ENCODE data around the gene NUB1. TPM values are rescaled to one million over a fixed set of nuclear protein-coding genes. Genes with fewer than 3 reads are reported as not detected.

The NUB1 gene
- polyA plus RNA-seq, 1 of the 3 experiments (the other 2 are of a cell fraction): 54.0 TPM

DNA sequence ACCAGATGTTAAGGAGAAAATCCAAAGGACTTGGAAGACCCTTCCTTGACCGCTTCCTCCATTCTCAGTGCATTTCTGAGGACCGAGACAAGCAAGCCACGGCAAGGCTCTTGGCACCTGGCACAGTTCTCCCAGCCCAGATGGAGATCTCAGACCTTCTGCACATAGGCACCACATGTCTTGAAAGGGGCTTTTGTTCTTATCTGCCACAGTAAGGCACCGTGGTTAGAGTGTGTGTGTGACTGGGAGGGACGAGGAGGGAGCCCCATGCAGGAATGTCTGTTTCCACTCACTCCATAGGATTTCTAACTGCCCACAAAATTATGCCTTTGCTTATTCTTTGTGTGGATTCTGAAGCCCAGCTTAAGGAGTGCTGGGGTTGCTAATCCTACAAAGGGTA, 78.5 kb downstream of the NUB1 start:
- DNase-seq: no peak

DNA sequence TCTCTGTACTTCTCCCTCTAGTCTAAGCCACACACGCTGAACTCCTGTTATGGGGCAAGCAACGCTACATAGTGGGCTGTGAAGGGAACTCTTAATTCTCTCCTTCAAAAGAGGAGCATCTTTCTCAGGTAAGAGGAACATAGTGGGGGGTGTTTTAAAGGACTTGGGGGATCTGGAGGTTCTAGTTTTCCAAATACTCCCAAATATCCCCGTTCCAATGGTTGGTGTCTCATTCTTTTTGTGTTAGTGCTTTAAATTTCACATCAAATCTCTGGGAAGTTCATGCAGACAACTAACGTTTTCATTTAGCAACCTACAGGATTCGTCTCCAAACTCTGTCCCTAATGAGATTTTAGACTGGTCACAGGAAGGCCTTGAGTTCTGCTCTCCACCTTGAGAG, 80.6 kb downstream of the NUB1 start:
- Histone ChIP-seq H3K9ac (no peak overlapping the region), H3K9me3 (0 out of 2 replicates have a peak, but pooled peaks cover 5% of the 10 kb centered on the region), H3K36me3 (replicated peaks in 1 of 2; ENCODE audit: control insufficient read depth in 1 of 2, insufficient read depth in 2 of 2, low read length in 1 of 2) (no peaks in the 10 kb centered on the region), H3K27me3 (ENCODE audit: insufficient read depth) (no peaks in the 10 kb centered on the region), H4K20me1 (ENCODE audit: insufficient read depth) (no peaks in the 10 kb centered on the region), H2AFZ (ENCODE audit: low read depth) (no peak overlapping the region), H3K9me2 (no peaks in the 10 kb centered on the region), H3K4me1 (ENCODE audit: control insufficient read depth in 1 of 2, insufficient read depth in 2 of 2, low read depth in 1 of 2, low read length in 1 of 2) (no peaks in the 10 kb centered on the region), H3F3A (replicated peaks; ENCODE audit: insufficient read depth) (no peaks in the 10 kb centered on the region), H3K27ac (ENCODE audit: low read depth in 2 of 2, low read length in 1 of 2) (no peak overlapping the region), H3K79me2 (ENCODE audit: insufficient read depth) (no peaks in the 10 kb centered on the region), H3K4me2 (no peak overlapping the region), H3K4me3 (ENCODE audit: low read depth in 2 of 2, low read length in 1 of 2) (no peak overlapping the region)
- DNase-seq: no peak
- CTCF ChIA-PET: interaction anchor here (1.0 to 2.7 kb wide), 3 partner anchors 12 to 83 kb away, joined by 3 to 8 read pairs (median 5); partner anchors contain the start of gene WDR86
- 37% methylated on average over 5 of the region's 5 CpGs for WGBS (ENCODE audit: low lambda C conversion rate)
- POLR2A ChIA-PET: no interaction called here
- TF ChIP-seq MEF2A (IDR thresholded peaks at IDR 0.05; ENCODE audit: borderline replicate concordance, low read depth): no peak
- no peak for TF ChIP-seq TCF12 (IDR thresholded peaks at IDR 0.05)
- no peak for TF ChIP-seq EZH2phosphoT487 (IDR thresholded peaks at IDR 0.05; ENCODE audit: borderline replicate concordance, low read depth)
- no peak for TF ChIP-seq TAF1 (IDR thresholded peaks at IDR 0.05; ENCODE audit: borderline replicate concordance, low read depth, low read length)
- no peak for TF ChIP-seq FOXJ3 (CRISPR knock-in tag; IDR thresholded peaks at IDR 0.05)
- TF ChIP-seq, protein P1, sequence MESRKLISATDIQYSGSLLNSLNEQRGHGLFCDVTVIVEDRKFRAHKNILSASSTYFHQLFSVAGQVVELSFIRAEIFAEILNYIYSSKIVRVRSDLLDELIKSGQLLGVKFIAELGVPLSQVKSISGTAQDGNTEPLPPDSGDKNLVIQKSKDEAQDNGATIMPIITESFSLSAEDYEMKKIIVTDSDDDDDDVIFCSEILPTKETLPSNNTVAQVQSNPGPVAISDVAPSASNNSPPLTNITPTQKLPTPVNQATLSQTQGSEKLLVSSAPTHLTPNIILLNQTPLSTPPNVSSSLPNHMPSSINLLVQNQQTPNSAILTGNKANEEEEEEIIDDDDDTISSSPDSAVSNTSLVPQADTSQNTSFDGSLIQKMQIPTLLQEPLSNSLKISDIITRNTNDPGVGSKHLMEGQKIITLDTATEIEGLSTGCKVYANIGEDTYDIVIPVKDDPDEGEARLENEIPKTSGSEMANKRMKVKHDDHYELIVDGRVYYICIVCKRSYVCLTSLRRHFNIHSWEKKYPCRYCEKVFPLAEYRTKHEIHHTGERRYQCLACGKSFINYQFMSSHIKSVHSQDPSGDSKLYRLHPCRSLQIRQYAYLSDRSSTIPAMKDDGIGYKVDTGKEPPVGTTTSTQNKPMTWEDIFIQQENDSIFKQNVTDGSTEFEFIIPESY (IDR thresholded peaks at IDR 0.05; ENCODE audit: borderline replicate concordance, low read depth): no peak

More for the DNA sequence above, 78.5 kb downstream of the NUB1 start:
- H3K9ac ChIP-seq: no peak overlapping the region
- 0 out of 2 replicates have a peak, but pooled peaks cover 5% of the 10 kb centered on the region for H3K9me3 ChIP-seq
- CTCF ChIA-PET: interaction anchor here (1.3 kb wide), 1 partner anchor 29 kb away, joined by 3 read pairs; no protein-coding TSS in a partner anchor
- H3K4me3 ChIP-seq (ENCODE audit: low read depth in 2 of 2, low read length in 1 of 2): no peak overlapping the region
- H3K9me2 ChIP-seq: no peaks in the 10 kb centered on the region
- no peak overlapping the region for H2AFZ ChIP-seq (ENCODE audit: low read depth)
- 27% methylated on average over 4 of the region's 5 CpGs for WGBS (ENCODE audit: low lambda C conversion rate)
- H3K27me3 ChIP-seq (ENCODE audit: insufficient read depth): no peaks in the 10 kb centered on the region
- H3K4me2 ChIP-seq: no peak overlapping the region
- H3K4me1 ChIP-seq (ENCODE audit: control insufficient read depth in 1 of 2, insufficient read depth in 2 of 2, low read depth in 1 of 2, low read length in 1 of 2): no peaks in the 10 kb centered on the region
- POLR2A ChIA-PET: no interaction called here
- H3F3A ChIP-seq (replicated peaks; ENCODE audit: insufficient read depth): no peaks in the 10 kb centered on the region
- TF ChIP-seq EP300 (IDR thresholded peaks at IDR 0.05; ENCODE audit: borderline replicate concordance in 1 of 2, low read depth in 1 of 2, low read length in 1 of 2) (no peak), RXRA (IDR thresholded peaks at IDR 0.05; ENCODE audit: borderline replicate concordance, low read depth) (no peak), REST (IDR thresholded peaks at IDR 0.05; ENCODE audit: low read depth, low read length) (no peak)
- H3K36me3 ChIP-seq (replicated peaks in 1 of 2; ENCODE audit: control insufficient read depth in 1 of 2, insufficient read depth in 2 of 2, low read length in 1 of 2): no peaks in the 10 kb centered on the region
- H3K79me2 ChIP-seq (ENCODE audit: insufficient read depth): no peaks in the 10 kb centered on the region
- no peaks in the 10 kb centered on the region for H4K20me1 ChIP-seq (ENCODE audit: insufficient read depth)
- no peak overlapping the region for H3K27ac ChIP-seq (ENCODE audit: low read depth in 2 of 2, low read length in 1 of 2)

All from SK-N-SH (cell line).